ENCODE results near the gene PZP. TPM values are rescaled to one million over a fixed set of nuclear protein-coding genes. Genes with fewer than 3 reads are reported as not detected.
"Not testable (repeated sequence)": the region's sequence is repeated elsewhere in the genome, so short reads cannot be mapped to it uniquely, and the experiment has no call there.

Gene PZP
- total RNA-seq, 1 donor from 2014 or later = under 0.01 TPM

- no peak for FAIRE-seq
- no peak for DNase-seq (ENCODE audit: low spot score in 2 of 2)
Measured at GRCh38 chr12:9198012-9198411, 10.2 kb downstream of the PZP start.

DNA sequence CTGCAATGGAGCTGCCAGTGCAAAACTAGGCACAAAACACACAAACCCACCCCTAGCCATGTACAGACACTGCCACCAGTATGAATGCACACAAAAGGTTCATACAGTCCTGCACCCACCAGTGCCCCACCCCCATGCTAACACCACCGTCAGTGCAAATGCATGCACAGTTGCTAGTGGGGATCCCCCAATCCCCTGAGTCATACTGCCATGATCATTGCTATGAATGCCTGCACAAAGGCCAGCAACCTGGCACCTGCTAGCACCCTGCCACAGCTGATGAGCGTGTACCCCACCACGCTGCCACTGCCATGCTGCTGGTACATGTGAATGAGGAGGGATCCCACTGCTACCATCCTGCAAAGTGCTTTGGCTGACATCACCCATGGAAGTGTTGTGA lies 23.9 kb downstream of the PZP start:
- DNase-seq (ENCODE audit: low spot score in 2 of 2) (no peak), FAIRE-seq (no peak)

DNA sequence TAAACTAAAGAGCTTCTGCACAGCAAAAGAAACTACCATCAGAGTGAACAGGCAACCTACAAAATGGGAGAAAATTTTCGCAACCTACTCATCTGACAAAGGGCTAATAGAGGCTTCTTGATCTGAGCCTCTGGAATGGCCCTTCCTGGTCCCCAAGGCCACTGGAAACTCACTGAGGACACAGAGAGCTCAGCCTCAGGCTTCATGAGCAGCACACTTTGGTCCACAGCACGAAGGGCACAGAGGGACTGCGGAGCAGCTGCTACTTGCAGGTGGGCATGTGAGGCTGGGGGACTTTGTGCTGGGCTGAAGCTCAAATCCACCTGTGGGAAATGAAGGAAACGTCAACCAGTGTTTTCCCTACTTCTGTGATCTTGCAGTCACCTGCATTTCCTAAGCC lies 27.4 kb downstream of the PZP start:
- no peak for FAIRE-seq
- no peak for DNase-seq (ENCODE audit: low spot score in 2 of 2)

DNA sequence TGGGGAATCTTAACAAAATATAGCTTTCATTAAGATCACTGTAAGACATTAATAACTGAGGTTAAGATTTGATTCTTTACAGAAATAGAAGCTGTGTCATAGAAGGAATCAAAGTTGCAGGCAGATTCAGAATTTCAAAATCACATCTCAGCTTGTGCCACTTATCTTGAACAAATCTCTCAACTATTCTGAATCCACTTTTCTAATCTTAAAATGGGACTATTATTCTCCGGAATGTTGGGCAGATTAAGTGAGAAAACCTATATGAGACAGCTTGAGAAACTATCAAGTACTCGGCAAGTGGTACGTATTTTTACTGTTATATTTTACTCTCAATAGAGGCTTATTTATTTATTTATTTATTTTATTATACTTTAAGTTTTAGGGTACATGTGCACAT lies 28.4 kb downstream of the PZP start:
- no peak for DNase-seq (ENCODE audit: low spot score in 2 of 2)
- FAIRE-seq = no peak

- FAIRE-seq = no peak
- no peak for DNase-seq (ENCODE audit: low spot score in 2 of 2)
Measured at GRCh38 chr12:9169979-9170634, 38.1 kb downstream of the PZP start.

DNA sequence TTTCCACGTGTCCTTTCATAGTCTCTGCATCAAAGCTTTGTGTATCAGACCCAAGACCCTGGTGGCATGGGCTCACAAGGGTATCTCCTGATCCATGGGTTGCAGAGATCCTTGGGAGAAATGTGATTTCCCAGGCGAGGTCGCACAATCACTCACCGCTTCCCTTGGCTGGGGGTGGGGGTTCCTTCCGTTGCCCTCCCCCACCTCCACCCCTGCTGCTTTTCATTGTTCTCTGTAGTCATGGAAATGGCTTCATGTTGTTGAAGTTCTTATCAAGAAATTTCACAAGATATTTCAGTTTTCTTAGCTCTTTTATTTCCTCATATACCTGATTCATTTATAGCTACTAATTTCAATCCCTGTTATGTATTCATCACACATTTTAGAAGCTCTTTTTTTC lies 40.9 kb downstream of the PZP start:
- not testable (repeated sequence) for FAIRE-seq; DNase-seq (ENCODE audit: low spot score in 2 of 2)

DNA sequence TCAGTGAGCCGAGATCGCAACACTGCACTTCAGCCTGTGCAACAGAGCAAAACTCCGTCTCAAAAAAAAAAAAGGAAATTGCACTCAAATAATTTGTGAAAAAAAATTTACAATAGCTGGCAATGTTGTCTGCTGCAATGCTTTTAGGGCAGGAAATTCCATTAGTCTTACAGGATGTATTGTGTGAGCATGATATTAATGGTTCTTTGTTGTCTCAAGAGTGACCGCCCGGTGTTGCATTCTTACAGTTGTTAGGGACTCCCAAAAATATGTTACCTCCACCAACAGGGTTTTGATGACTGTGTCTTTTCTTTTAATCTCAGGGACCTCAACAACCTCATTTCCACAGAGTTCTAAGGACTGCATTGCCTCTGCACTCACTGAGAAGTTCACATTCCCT lies 44.8 kb downstream of the PZP start:
- FAIRE-seq (no peak), DNase-seq (ENCODE audit: low spot score in 2 of 2) (peak in 1 of 2 donors; percentile 11)

- DNase-seq (ENCODE audit: low spot score in 2 of 2) (no peak), FAIRE-seq (no peak)
Measured at GRCh38 chr12:9156119-9156518, 52.1 kb downstream of the PZP start.

DNA sequence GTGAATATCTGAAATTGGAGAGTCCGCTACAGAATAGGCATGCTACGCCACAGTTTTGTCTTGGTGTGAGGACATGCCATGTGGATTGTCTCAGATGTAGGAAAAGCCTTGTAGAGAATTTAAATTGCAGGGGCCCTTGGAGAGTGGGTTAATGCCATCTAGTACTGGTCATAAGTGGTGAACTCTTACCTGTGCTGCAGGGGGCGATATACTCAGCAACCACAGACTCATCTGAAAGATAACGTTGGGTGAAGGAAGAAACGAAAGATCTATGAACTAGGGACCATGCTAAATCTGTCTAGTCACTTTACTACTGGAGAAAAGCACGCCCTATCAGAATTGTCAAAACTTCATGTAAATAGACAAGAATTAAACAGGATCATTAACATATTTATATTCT lies 58.8 kb downstream of the PZP start:
- FAIRE-seq (no peak), DNase-seq (ENCODE audit: low spot score in 2 of 2) (no peak)

DNA sequence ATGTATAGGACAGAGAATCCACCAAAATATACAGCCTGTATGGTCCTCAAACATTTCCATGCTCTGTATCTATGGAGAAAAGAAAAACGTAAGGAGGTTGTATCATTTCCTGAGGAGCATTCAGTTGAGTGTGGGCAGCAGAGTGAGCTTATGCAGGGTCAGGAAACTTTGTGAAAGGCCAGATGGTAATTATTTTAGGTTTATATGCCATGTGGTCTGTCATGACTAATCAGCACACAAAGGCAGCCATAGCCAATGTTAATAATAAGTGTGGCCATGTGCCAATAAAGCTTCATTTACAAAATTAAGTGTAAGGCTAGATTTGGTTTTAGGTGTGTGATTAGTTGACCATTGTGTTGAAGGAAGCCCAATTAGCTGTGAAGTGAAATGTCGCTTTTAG lies 59.3 kb downstream of the PZP start:
- FAIRE-seq = no peak
- no peak for DNase-seq (ENCODE audit: low spot score in 2 of 2)

- FAIRE-seq (no peak), DNase-seq (ENCODE audit: low spot score in 2 of 2) (no peak)
Measured at GRCh38 chr12:9147461-9147860, 60.7 kb downstream of the PZP start.

GRCh38 chr12:9144730-9145106 lies 63.5 kb downstream of the PZP start:
- FAIRE-seq (no peak), DNase-seq (ENCODE audit: low spot score in 2 of 2) (no peak)

DNA sequence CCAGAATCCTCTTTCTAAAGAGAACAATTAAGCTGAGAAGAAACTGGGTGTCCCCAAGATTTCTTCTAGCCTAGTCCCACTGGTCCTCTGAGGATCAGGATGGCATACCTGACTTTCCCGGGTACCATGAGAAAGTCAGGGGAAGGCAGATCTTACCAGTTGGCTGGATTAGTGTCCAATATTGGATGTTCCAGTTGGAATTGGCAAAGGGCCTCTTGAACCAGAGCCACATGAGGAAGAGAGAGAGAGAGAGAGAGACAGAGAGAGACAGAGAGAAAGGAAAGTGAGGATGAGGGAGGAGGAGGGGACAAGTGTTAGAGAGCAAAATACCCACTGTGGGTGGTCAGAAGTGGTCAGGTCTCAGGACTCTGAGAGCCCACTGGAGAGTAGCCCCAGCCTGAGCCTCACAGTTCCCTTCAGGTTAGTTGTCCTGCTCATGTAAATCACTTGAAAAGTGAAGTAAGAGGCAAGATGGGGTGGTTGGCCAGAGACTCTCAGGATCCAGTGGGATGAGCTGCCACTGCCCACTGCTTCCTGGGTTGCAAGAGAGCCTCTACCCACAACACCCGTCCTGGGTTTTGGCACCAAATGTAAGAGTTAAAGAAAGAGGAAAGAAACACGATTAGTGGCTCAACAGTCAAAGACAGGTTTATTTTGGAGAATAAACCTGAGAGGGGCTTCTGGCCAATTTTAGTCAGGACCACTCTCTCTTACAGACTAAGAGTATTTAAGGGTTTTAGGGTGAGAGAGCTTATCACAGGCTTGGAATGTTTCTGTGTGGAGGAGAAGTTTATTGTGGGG lies 64.1 kb downstream of the PZP start:
- FAIRE-seq = no peak
- DNase-seq (ENCODE audit: low spot score in 2 of 2) = no peak

- no peak for FAIRE-seq
Measured at GRCh38 chr12:9143137-9143536, 65.1 kb downstream of the PZP start.

DNA sequence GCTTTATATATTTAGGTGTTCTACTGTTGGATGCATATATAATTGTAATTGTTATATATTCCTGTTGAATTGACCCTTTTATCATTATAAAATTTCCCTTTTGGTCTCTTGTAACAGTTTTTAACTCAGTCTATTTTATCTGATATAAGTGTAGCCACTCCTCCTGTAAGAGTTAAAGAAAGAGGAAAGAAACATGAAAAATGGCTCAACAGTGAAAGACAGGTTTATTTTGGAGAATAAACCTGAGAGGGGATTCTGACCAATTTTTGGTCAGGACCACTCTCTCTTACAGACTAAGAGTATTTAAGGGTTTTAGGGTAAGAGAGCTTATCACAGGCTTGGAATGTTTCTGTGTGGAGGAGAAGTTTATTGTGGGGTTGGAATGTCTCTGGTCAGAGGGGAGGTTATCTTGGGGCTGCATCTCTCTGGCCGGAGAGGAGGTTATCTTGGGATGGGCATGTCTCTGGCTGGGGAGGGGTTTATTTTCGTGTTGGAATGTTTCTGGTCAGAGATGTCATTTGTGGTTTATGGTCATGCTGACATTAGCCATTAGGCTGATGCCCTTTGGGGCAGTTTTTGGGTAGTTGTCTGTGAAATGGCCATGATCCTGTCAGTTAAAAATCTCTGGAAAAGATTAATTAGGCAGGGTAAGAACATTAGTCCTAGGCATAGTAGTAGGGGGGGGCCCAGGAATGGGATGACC lies 68.5 kb downstream of the PZP start:
- not testable (repeated sequence) for FAIRE-seq; DNase-seq (ENCODE audit: low spot score in 2 of 2)

More at GRCh38 chr12:9143137-9143536, 65.1 kb downstream of the PZP start:
- no peak for DNase-seq (ENCODE audit: low spot score in 2 of 2)

DNA sequence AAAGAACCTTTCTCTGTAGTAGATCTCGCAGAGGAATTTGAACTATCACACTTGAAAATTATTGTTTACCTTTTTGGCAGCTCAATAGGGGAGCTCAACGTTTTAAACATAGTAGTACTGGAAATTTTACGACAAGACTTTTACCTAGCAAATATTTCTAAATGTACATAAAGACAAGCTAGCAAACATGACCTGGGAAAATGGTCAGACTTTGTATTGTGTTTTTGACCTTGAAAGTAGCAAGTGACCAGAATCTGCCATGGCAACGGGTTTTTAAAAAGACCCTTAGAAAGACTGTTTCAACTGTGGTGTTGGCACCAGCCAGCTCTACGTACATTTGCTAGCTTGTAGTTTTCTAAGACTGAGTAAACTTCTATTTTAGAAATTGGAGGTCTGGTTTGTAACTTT lies 72.3 kb downstream of the PZP start:
- no peak for FAIRE-seq
- DNase-seq (ENCODE audit: low spot score in 2 of 2) = no peak

DNA sequence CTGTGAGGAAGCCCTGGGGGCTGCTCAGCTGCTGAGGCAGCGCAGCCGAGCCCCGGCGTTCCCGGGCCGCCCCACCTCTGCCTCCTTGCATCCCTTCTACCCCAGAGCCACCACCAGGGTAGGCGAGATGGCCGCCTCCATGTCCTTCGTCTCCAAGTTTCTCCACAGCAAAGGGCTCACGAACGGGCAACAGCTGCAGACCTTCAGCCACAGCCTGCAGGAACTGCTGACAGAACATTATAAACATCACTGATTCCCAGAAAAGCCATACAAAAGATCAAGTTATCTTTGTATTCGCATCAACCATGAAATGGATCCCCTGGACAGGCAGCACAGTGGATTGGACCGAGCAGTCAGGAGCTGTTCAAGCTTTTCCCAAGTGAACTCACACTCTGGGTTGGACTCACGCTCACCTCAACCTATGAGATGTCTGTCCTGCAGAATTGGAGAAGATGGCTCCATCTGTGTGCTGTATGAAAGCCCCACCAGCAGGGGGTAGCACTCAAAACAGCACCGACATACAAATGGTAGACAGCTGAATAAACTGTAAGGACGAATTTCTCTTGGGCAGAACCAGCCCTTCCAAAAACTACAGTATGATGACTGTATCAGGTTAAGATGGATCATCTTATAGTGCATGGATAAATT lies 73.1 kb downstream of the PZP start:
- DNase-seq (ENCODE audit: low spot score in 2 of 2) = no peak
- FAIRE-seq = no peak

- no peak for FAIRE-seq
- DNase-seq (ENCODE audit: low spot score in 2 of 2) = no peak
Measured at GRCh38 chr12:9133216-9133916, 74.8 kb downstream of the PZP start.

GRCh38 chr12:9132008-9132535 lies 76.1 kb downstream of the PZP start:
- DNase-seq (ENCODE audit: low spot score in 2 of 2) (no peak), FAIRE-seq (no peak)

DNA sequence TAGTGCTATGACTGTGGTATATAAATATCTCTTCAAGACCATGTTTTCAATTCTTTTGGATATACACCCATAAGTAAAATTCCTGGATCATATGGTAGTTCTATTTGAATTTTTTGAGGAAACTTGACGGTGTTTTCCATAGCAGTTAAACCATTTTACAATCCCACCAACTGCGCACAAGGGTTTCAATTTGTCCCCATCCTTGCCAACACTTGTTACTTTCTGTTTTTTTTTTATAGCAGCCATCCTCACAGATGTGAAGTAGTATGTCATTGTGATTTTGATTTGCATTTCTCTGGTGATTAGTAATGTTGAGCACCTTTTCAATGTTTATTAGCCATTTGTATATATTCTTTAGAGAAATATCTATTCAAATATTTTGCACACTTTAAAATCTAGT lies 78.0 kb downstream of the PZP start:
- DNase-seq (ENCODE audit: low spot score in 2 of 2) = no peak
- peak; percentile 77 for FAIRE-seq
